Endothelial cell of umbilical vein (primary cell): ENCODE measurements around the gene WDPCP. TPM values are rescaled to one million over a fixed set of nuclear protein-coding genes. Genes with fewer than 3 reads are reported as not detected.

Source experiments
- BruUV-seq: library from RNA; stranded (reverse); fragments of 400-500 nt; replicated peaks from 2 replicates; lab custom pipeline; 2021; lab: Mats Ljungman, UMichigan
- CTCF ChIA-PET: fragments of 300-600, 350-600 bp; sonication (Branson Sonifier 250); formaldehyde crosslinking; loops from one replicate; lab custom pipeline; 2021; ENCODE audit warnings: antibody characterized with exemption, inconsistent platforms; lab: Charles Lee
- POLR2A ChIA-PET: fragments of 300-600, 350-600 bp; sonication (Branson Sonifier 250); formaldehyde crosslinking; loops from one replicate; lab custom pipeline; 2021; ENCODE audit warnings: antibody characterized with exemption, inconsistent platforms; lab: Charles Lee
- DNase-seq: peaks from one replicate; pipeline ENCODE4 v3.0.0-alpha.2; 2011; ENCODE audit warnings: low read depth, low spot score
- FAIRE-seq: peaks from 2 replicates; lab custom pipeline; 2011; peaks lifted over from hg19 to GRCh38; lab: Jason Lieb, UNC
- H2AFZ ChIP-seq: 2 replicates; pipeline ENCODE4 v1.6.0; 2012; ENCODE audit warnings: low read depth, low read length, control low read depth, inconsistent platforms
- H3K27ac ChIP-seq: 2 replicates; pipeline ENCODE4 v1.5.1; 2011; ENCODE audit warnings: low read depth, mild to moderate bottlenecking, control low read depth, low read length, moderate library complexity; ENCODE audit not compliant: insufficient read depth
- H3K27me3 ChIP-seq, 2 experiments: 2 replicates each; pipeline versions ENCODE4 v1.6.0 to v1.6.1; 2011; ENCODE audit warnings: low read length in 2 of 2, mixed read lengths in 1 of 2; ENCODE audit not compliant: control insufficient read depth in 2 of 2, insufficient read depth in 2 of 2
- H3K36me3 ChIP-seq, 2 experiments: 2 replicates in 1 of 2; 3 replicates in 1 of 2; pipeline ENCODE4 v1.5.1; 2011; ENCODE audit warnings: low read length in 2 of 2, mild to moderate bottlenecking in 1 of 2, moderate library complexity in 1 of 2; ENCODE audit not compliant: control insufficient read depth in 2 of 2, insufficient read depth in 2 of 2; ENCODE audit errors: extremely low read depth in 1 of 2
- H3K4me1 ChIP-seq: 3 replicates; pipeline ENCODE4 v1.5.1; 2011; ENCODE audit warnings: mild to moderate bottlenecking, low read length; ENCODE audit not compliant: control insufficient read depth, insufficient read depth; ENCODE audit errors: extremely low read depth
- H3K4me2 ChIP-seq: 2 replicates; pipeline ENCODE4 v1.6.1; 2011; ENCODE audit warnings: low read length, control low read depth, mixed read lengths; ENCODE audit not compliant: insufficient read depth
- H3K4me3 ChIP-seq, 3 experiments: fragments of 200-600 bp in 1 of 3; sonication (generic), shearing (Covaris generic) in 1 of 3; replicated peaks in 1 of 3; 2 replicates each; pipeline ENCODE4 v1.5.1; 2011 to 2016; ENCODE audit warnings: control low read depth in 3 of 3, low read length in 3 of 3, mild to moderate bottlenecking in 2 of 3, inconsistent platforms in 1 of 3, low read depth in 1 of 3, moderate library complexity in 1 of 3; ENCODE audit not compliant: insufficient read depth in 1 of 3
- H3K79me2 ChIP-seq: 2 replicates; pipeline ENCODE4 v1.6.0; 2012; ENCODE audit warnings: low read length, inconsistent platforms; ENCODE audit not compliant: control insufficient read depth, insufficient read depth
- H3K9ac ChIP-seq: replicated peaks from 2 replicates; pipeline ENCODE3; 2011; ENCODE audit warnings: low read length, control low read depth; ENCODE audit not compliant: insufficient read depth; ENCODE audit errors: extremely low read depth
- H3K9me1 ChIP-seq: replicated peaks from 3 replicates; pipeline ENCODE4 v1.6.0; 2011; ENCODE audit warnings: mild to moderate bottlenecking, low read length; ENCODE audit not compliant: control insufficient read depth, insufficient read depth; ENCODE audit errors: extremely low read depth
- H3K9me3 ChIP-seq: replicated peaks from 2 replicates; pipeline ENCODE4 v1.5.1; 2012; ENCODE audit warnings: low read length, inconsistent platforms; ENCODE audit not compliant: control insufficient read depth, insufficient read depth
- H4K20me1 ChIP-seq: replicated peaks from 2 replicates; pipeline ENCODE3; 2011; ENCODE audit warnings: mild to moderate bottlenecking, low read length; ENCODE audit not compliant: control insufficient read depth, insufficient read depth; ENCODE audit errors: extremely low read depth
- CTCF ChIP-seq, 2 donors: IDR thresholded peaks; 1 replicate in 1 of 2; 2 replicates in 1 of 2; pipeline ENCODE4 v1.5.1; 2011; ENCODE audit warnings: low read length in 2 of 2, mild to moderate bottlenecking in 2 of 2, moderate library complexity in 2 of 2, control low read depth in 1 of 2, inconsistent platforms in 1 of 2, low read depth in 1 of 2; ENCODE audit not compliant: insufficient read depth in 1 of 2; ENCODE audit errors: extremely low read depth in 1 of 2
- EZH2 ChIP-seq: IDR thresholded peaks from 2 replicates; pipeline ENCODE4 v1.6.1; 2012; ENCODE audit warnings: borderline replicate concordance, low read depth, mild to moderate bottlenecking, moderate library complexity, low read length, inconsistent platforms; ENCODE audit not compliant: severe bottlenecking
- FOS ChIP-seq: IDR thresholded peaks from 2 replicates; pipeline ENCODE4 v1.6.1; 2011; ENCODE audit warnings: mild to moderate bottlenecking, low read length, moderate library complexity, borderline replicate concordance; ENCODE audit not compliant: insufficient read depth
- GATA2 ChIP-seq: IDR thresholded peaks from 2 replicates; pipeline ENCODE4 v1.7.0; 2011; ENCODE audit warnings: low read depth, mild to moderate bottlenecking, moderate library complexity, mixed read lengths, low read length; ENCODE audit not compliant: insufficient read length, insufficient read depth
- JUN ChIP-seq: IDR thresholded peaks from 2 replicates; pipeline ENCODE4 v1.6.1; 2011; ENCODE audit warnings: borderline replicate concordance, low read depth; ENCODE audit not compliant: insufficient read length, insufficient read depth
- MAX ChIP-seq: IDR thresholded peaks from 2 replicates; pipeline ENCODE4 v1.6.1; 2011; ENCODE audit not compliant: insufficient read depth, insufficient read length
- MYC ChIP-seq: IDR thresholded peaks from one replicate; pipeline ENCODE4 v1.6.1; 2011; ENCODE audit warnings: mild to moderate bottlenecking, low read depth, low read length
- POLR2A ChIP-seq: IDR thresholded peaks from 2 replicates; pipeline ENCODE4 v1.6.1; 2012; ENCODE audit warnings: low read depth, mild to moderate bottlenecking, control low read depth, low read length
- POLR2AphosphoS5 ChIP-seq: IDR thresholded peaks from 2 replicates; pipeline ENCODE4 v1.6.1; 2012; ENCODE audit warnings: low read depth, mild to moderate bottlenecking, control low read depth, low read length, moderate library complexity; ENCODE audit not compliant: insufficient read depth
- dilution Hi-C: fragments of 300-500 bp; cut with MboI; formaldehyde crosslinking; loops from one replicate; pipeline ENCODE4 v1.15.0; 2019; ENCODE audit warnings: low sequenced_read_pairs; ENCODE audit not compliant: extremely low pct_ligation_motif_present
- intact Hi-C: fragments of 100-400 bp; cut with micrococcal nuclease; formaldehyde crosslinking; loops from one replicate; pipeline ENCODE4 v1.10.0; 2022
- polyA plus RNA-seq, 4 experiments: library from polyadenylated mRNA; depleted of rRNA in 3 of 4; stranded (reverse) in 3 of 4; unstranded in 1 of 4; fragments of >200 nt; gene quantifications; 2 replicates each; pipeline versions ENCODE4 v1.2.1 to v1.2.3, GENCODE V29; 2011 to 2012; ENCODE audit warnings: missing spikeins in 1 of 4
- total RNA-seq: library from RNA; stranded (reverse); gene quantifications from 2 replicates; pipeline ENCODE4 v1.2.3, GENCODE V29; 2021

The WDPCP gene
- total and polyA plus RNA-seq, 2 donors (not counting 3 experiments of a cell fraction or from before 2014, with no cell fraction given) = 4.0 to 8.8 TPM

- no peak overlapping the region for H3K4me2 ChIP-seq
- H3K4me1 ChIP-seq = no peaks in the 10 kb centered on the region
- no peaks in the 10 kb centered on the region for H3K36me3 ChIP-seq
- H3K4me3 ChIP-seq = no peak overlapping the region
- dilution Hi-C loops (no loop called here), intact Hi-C loops (no loop called here)
- H3K9me3 ChIP-seq = no peaks in the 10 kb centered on the region
- DNase-seq (no peak), FAIRE-seq (no peak)
- no peak overlapping the region for H3K9ac ChIP-seq
- H3K79me2 ChIP-seq = no peaks in the 10 kb centered on the region
- no peak overlapping the region for H2AFZ ChIP-seq
- H4K20me1 ChIP-seq = no peaks in the 10 kb centered on the region
- no peaks in the 10 kb centered on the region for H3K9me1 ChIP-seq
- no TSS peak for BruUV-seq
- no peak overlapping the region for H3K27ac ChIP-seq
- H3K27me3 ChIP-seq = no peaks in the 10 kb centered on the region
- ChIA-PET CTCF (interaction anchor here (1.1 to 1.6 kb wide), 4 partner anchors 11 to 33 kb away, joined by 3 to 5 read pairs (median 4); no protein-coding TSS in a partner anchor), POLR2A (no interaction called here)
- TF ChIP-seq FOS (no peak), JUN (no peak), MAX (no peak), EZH2 (no peak), CTCF (IDR thresholded peaks at IDR 0.05; ENCODE audit: extremely low read depth in 1 of 2, insufficient read depth in 1 of 2, low read depth in 1 of 2, low read length in 2 of 2) (no peak), POLR2A (no peak), POLR2AphosphoS5 (no peak), GATA2 (no peak), MYC (no peak)
Measured at GRCh38 chr2:63194175-63194574, 394.1 kb downstream of the WDPCP start.
